HEK293T (cell line): Measurements from ENCODE around the gene ATP8A2.

ENCODE experiments used
- ARNT ChIP-seq: fragments of 450-650 bp; IDR thresholded peaks from 2 replicates; pipeline ENCODE4 v1.6.1; 2017; ENCODE audit warnings: mild to moderate bottlenecking
- BHLHE40 ChIP-seq: fragments of 450-650 bp; IDR thresholded peaks from 2 replicates; pipeline ENCODE4 v1.6.1; 2016; ENCODE audit warnings: mild to moderate bottlenecking, moderate library complexity, borderline replicate concordance
- ELF4 ChIP-seq: fragments of 450-650 bp; IDR thresholded peaks from 2 replicates; pipeline ENCODE4 v1.6.1; 2017; ENCODE audit warnings: antibody characterized with exemption
- FOXK2 ChIP-seq: fragments of 450-650 bp; IDR thresholded peaks from 2 replicates; pipeline ENCODE4 v1.6.1; 2016; ENCODE audit warnings: mild to moderate bottlenecking
- FOXM1 ChIP-seq: fragments of 450-650 bp; IDR thresholded peaks from 2 replicates; pipeline ENCODE4 v1.6.1; 2017; ENCODE audit warnings: mild to moderate bottlenecking, borderline replicate concordance
- HDGF ChIP-seq: fragments of 450-650 bp; IDR thresholded peaks from 2 replicates; pipeline ENCODE4 v1.6.1; 2017; ENCODE audit warnings: antibody characterized with exemption, borderline replicate concordance
- SUZ12 ChIP-seq: fragments of 450-650 bp; IDR thresholded peaks from 2 replicates; pipeline ENCODE4 v1.6.1; 2016; ENCODE audit warnings: mild to moderate bottlenecking
- TARDBP ChIP-seq: fragments of 450-650 bp; IDR thresholded peaks from 2 replicates; pipeline ENCODE4 v1.6.1; 2016
- TF ChIP-seq, protein P1 (sequence below): fragments of 450-650 bp; IDR thresholded peaks from 2 replicates; pipeline ENCODE4 v1.6.1; 2016

DNA sequence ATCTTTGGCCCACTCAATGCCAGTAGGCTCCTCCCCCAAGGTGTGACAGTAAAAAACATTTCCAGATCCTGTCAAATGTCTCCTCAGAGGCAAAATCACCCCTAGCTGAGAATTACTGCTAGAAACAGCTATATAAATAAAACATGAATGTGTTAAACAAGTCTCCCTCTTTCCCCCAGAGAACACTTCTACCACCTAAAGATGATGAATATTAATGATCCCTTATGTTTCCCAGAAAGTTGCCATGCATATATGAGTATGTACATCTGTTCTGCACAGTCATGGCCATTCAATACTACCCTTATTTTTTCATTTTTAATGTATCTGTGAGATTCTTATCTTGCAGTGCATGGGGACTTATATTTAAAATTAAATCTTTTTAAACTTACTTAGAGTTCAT is 450.0 kb downstream of the ATP8A2 start:
- TF ChIP-seq FOXK2, result no peak
- no peak for TF ChIP-seq FOXM1
- TF ChIP-seq TARDBP, result no peak
- TF ChIP-seq HDGF, result no peak
- TF ChIP-seq ELF4, result no peak
- TF ChIP-seq, protein P1, sequence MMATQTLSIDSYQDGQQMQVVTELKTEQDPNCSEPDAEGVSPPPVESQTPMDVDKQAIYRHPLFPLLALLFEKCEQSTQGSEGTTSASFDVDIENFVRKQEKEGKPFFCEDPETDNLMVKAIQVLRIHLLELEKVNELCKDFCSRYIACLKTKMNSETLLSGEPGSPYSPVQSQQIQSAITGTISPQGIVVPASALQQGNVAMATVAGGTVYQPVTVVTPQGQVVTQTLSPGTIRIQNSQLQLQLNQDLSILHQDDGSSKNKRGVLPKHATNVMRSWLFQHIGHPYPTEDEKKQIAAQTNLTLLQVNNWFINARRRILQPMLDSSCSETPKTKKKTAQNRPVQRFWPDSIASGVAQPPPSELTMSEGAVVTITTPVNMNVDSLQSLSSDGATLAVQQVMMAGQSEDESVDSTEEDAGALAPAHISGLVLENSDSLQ, result no peak
- no peak for TF ChIP-seq ARNT
- TF ChIP-seq BHLHE40, result no peak
- TF ChIP-seq SUZ12, result no peak
